Measurements from ENCODE around the gene PITRM1.
"Not testable (repeated sequence)": the region's sequence is repeated elsewhere in the genome, so short reads cannot be mapped to it uniquely, and the experiment has no call there.

PITRM1 gene

DNA sequence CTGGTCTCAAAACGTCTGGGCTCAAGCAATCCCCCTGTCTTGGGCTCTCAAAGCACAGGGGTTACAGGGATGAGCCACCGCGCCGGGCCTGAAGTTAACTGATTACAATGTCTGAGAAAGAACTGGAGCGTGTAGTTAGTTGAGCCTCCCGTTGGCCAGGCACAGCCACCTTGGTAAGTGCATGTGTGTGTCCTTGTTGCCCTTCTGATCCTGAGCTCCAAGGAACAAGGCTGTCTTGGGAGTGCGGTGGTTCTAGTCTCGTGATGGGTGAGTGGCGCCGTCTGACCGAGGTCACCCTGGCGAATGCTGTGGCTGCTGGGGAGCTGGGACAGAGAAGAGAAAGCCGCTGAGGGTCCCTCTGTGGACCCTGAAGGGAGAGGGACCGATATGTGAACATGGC, 50.5 kb downstream of the PITRM1 start:
- no peak for DNase-seq (ENCODE audit: low spot score)

DNA sequence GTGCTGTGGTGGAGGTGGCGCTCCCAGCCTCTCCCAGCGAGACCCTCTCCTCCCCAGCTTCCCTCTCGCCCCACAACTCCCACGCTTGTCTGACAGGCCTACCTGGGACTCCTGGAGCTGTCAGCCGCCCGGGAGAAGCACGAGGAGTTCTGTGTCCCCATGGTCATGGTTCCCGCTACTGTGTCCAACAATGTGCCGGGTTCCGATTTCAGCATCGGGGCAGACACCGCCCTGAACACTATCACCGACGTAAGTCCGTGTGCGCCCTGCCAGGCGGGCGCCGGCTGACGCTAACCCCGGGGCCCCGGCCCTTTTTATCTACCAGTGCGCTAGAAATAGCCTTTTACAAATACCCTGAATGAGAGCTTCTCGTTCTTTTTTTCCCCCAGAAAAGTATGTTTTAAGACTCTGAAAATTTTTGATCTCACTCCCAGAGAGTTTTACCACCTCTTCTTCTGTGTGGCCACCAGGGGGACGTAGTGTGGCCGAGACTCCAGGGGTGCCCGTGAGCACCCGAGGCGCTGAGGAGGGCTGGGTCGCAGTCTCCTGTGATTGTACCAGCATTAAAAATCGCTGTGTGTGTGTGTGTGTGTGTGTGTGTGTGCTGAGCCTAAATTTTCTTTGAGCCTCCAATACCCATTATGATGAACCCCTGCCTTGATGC, 52.7 kb downstream of the PITRM1 start:
- DNase-seq (ENCODE audit: low spot score), result no peak

DNA sequence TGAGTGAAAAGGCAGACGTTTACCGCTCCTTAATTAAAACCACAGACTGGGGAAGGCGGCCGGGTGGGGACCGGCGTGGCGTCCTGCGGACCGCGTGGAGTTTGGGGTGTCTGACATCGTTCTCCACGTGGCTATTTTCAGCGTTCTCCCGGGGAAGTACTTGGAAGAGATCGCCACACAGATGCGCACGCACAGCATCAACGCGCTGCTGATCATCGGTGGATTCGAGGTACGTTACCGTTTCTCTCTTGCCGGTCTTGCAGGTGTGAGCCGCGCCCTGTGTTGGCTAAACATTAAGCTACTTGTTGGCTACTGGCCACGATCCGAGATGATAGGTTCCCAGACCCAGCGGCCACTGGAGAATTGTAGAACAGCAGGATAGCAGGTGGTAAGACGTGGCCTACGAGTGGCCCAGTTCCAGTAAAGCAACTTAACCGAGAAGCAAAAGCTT, 53.9 kb downstream of the PITRM1 start:
- DNase-seq (ENCODE audit: low spot score), result no peak

DNA sequence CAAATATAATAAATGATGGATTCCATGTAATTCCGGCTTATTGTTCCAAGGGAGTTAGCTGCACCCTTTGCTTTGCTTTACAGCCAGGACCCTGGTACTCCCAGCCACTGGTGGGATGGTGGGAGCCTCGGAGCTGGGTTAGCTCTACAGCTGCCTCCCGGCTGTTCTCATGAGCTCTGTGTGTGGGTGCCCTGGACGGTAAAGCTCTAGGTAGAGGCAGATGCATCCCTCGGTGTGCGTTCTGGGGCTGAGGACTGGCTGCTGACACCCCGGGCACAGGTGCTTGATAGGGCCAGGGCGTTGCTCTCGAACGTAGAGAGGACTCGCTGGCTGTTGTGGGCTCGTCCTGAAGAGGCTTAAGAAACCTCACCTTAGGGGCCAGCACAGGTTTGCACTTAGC, 55.1 kb downstream of the PITRM1 start:
- no peak for DNase-seq (ENCODE audit: low spot score)

DNA sequence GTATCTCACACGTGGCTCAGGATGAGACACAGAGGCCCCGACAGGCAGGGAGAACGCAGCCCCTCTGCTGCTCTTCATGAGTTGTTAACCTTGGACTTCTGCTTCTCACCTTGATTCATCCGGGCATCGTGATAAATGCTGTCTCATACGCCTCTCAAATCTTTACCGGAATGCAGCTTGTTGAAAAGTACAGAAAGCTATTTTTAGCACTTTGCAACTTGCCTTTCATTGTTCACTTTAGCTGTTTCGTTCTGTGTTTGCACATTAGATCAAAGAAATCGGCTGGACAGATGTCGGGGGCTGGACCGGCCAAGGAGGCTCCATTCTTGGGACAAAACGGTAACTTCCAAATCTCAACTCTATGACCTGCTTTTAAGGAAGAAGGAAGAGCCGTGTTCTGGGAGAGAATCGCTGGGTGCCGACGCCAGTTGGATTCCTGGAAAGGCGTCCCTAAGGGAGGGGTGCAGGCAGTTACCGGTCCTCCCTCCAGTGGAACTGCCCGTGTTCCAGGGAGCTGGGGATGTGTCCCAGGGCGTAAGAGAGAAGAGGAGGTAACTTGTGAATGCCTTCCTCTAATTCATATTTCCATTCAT, 56.0 kb downstream of the PITRM1 start:
- DNase-seq (ENCODE audit: low spot score), result no peak

DNA sequence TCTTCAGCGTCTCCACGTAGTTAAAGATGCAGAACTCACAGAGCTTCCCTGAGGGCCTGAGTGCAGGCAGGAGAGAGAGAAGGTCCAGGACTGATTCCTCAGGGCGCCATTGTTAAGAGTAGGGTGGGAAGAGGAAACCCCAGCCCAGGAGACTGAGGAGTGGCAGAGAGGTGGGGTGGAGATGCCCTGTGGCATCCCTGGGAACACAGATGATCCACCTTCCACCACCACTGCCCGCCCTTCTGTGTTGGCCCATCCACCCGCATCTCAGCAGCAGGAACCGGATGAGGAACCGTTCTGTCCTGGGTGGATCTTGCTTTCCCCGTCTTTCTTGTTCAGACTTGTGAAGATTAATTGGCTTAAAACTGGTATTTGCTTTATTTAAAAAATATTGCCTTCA, 56.9 kb downstream of the PITRM1 start:
- DNase-seq (ENCODE audit: low spot score), result no peak

DNA sequence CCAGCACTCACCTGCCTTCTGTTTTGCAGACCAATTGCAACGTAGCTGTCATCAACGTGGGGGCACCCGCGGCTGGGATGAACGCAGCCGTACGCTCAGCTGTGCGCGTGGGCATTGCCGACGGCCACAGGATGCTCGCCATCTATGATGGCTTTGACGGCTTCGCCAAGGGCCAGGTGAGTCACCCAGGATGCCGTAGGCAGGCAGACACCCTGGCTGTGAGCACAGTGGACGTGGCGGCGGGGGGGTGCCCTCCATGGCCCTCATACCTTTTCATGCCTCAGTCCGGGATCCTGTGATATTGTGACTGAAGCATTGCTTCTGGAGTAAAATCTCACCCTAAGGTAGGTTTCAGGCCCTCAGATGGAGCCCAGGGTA, 59.2 kb downstream of the PITRM1 start:
- no peak for DNase-seq (ENCODE audit: low spot score)

DNA sequence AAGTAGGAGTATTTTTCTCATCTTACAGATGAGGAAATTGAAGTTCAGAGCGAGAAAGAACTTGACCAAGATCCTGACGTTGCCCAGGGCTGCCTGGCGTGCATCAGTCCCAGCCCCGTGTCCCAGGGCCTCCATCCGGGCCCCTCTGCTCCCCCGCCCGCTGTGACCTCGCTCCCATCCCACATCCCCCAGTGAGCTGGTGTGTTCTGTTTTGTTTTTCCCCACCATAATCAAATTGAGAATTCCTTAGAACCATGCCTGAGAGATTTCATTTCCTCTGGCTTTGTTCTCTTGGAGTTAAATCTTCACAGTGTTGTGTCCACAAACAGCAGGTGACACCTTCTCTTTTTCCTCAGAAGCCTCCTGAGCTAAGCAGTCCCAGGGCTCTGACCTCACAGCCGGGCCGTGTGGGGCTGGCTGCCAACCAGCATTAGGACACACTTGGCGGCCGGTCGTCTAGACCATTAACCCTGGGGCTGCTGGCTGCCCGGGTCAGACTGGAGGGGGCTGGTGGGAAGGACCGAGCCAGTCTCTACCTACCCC, 60.9 kb downstream of the PITRM1 start:
- DNase-seq (ENCODE audit: low spot score), result no peak

DNA sequence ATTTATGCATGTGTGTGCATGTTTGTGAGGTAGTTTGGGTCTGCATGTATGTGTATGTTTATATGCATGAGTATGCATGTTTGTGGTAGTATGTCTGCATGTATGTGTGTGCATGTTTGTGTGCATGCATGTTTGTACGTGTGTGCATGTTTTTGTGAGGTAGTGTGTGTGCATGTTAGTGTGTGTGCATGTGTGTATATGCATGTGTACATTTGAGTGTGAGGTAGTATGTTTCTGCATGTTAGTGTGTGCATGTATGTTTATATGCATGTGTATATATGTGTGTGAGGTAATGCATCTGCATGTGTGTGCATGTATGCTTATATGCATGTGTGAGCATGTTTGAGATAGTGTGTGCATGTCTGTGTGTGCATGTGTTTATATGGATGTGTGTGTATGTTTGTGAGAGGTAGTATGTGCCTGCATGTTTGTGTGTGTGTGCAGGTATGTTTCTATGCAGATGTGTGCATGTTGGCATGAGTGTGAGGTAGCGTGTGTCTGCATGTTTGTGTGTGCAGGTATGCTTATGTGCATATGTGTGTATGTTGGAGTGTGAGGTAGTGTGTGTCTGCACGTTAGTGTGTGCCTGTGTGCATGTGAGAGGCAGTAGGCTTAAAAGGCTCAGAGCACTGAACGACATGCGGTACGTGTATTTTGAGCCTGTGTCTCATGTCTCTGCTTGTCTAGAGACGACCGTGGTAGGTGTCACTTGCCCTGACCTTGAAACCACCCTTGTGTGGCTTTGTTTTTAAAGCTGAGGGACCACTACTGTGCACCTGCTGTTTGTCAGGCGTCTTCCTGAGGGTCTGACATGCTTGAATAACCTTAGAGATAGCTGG, 61.6 kb downstream of the PITRM1 start:
- no peak for DNase-seq (ENCODE audit: low spot score)

DNA sequence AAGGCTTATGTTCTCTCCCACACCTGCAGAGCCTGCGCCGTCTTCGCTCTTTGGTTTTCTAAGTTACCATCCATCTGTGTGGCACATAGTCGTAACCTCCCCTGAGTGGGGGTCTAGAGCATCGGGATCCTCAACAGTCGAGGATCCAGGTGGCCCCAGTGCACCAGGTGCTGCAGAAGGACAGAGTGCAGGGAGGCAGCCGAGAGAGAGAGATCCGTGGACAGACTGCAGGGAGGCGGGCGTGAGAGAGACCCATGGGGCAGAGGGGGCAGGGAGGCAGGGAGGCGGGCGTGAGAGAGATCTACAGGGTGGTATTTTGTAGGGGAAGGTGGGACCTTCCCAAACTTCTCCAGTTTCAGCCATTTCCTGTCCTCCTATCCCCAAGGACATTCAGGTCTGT, 62.9 kb downstream of the PITRM1 start:
- DNase-seq (ENCODE audit: low spot score), result no peak

DNA sequence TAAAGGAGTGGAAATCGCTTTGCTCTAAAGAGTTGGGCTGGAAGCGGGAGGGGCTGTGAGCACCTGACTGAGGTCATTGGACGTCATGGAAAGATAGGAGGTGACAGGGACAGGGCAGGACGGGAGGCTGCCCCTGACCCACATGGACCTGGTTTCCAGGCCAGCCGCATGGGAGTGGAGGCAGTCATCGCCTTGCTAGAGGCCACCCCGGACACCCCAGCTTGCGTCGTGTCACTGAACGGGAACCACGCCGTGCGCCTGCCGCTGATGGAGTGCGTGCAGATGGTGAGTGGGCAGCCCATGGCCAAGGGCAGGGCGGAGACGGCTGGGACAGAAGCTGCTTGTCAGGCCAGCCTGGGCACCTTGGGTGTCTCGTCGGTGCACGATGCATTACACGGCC, 63.4 kb downstream of the PITRM1 start:
- DNase-seq (ENCODE audit: low spot score), result no peak

DNA sequence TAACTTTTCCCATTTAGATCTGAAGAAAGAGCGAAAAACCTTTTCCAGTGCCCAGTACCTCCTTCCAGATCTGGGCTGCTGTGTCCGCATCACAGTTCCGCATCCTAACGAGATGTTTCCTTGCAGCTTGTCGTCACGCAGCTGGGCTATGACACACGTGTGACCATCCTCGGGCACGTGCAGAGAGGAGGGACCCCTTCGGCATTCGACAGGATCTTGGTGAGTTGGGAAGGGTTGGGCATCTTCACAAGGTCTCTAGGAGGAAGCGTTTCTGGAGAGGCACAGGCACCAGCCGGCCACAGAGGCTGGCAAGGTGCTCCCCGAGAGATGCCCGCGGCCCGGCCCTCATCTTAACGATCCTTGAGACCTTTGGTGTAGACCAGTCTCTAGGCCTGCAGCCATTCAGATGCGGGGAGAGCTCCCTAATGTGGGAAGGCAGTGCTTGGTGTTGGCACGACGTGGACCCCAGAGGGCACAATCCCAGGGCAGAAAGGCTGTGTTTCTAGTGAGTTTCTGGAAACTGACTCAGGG, 63.9 kb downstream of the PITRM1 start:
- DNase-seq (ENCODE audit: low spot score), result no peak

DNA sequence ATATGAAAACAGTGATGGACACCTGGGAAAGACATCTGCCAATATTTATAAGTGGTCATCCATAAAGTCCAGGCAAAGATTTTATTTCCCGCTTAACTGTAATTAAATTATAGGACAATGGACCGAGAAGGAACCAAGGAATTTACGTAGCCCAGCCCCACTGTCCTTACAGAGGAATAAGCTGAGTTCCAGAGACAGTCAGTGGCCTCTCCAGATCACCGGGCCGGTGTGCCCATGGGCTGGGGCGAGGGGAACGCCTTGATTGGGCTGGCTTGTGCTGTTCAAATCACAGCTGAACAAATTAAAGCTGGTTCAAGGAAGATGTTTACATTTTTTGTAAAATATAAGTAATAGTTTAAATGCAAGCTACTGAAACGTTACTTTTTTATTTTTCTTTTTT, 64.5 kb downstream of the PITRM1 start:
- DNase-seq (ENCODE audit: low spot score), result no peak

DNA sequence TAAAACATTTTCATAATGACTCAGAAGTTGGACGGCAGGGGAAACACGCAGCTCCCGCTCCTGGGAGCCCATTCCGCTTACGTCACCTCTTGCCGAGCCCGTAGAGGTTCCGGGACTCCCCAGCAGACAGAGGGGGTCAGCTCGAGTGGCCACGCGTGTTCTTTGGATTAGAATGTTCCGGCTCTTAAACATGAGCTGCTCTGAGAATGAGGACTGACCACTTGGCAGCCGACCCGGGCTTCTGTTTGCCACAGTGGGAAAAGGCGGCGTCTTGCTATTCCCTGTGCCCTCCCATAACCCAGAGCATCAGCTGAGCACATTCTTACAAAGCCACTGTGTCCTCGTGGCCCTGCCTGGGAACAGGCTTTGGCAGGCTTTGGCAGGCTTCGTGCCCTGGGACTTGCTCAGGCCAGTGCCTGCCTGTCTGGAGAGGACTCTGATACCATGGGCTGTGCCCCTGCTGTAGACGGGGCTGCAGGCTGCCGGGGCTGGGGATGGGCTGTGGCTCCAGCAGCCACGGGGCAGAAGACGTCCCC, 65.1 kb downstream of the PITRM1 start:
- no peak for DNase-seq (ENCODE audit: low spot score)

DNA sequence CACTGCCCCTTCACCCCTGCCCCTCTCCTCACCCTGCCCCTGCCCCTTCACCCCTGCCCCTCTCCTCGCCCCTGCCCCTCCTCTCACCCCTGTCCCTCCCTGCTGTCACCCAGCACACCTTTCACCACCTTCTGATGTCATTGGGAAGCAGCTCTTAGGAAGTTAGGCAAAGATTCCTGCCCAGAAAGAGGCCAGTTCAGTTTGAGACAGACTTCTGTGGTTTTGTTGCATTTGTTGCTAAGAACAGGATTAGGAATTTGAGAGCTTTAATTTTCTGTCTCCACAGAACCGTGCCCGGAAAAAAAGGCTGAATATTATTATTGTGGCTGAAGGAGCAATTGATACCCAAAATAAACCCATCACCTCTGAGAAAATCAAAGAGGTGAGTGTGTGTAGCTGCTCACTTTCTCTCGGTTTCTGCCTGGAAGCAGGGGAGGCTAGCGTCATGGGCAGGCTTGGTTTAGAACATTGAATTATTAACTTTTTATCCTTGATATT, 65.6 kb downstream of the PITRM1 start:
- DNase-seq (ENCODE audit: low spot score), result no peak

DNA sequence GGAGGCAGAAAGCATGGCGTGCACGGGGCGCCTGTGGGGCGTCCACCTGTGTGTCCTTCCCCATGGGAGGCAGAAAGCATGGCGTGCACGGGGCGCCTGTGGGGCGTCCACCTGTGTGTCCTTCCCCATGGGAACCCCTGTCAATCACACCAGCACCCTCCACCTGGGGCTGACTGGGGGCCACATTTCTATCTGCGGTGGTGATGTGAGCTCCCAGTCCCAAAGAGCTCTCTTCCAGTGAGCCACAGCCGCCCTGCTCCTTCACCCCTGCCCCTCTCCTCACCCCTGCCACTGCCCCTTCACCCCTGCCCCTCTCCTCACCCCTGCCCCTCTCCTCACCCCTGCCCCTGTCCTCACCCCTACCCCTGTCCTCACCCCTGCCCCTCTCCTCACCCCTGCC, 66.3 kb downstream of the PITRM1 start:
- not testable (repeated sequence) for DNase-seq (ENCODE audit: low spot score)

DNA sequence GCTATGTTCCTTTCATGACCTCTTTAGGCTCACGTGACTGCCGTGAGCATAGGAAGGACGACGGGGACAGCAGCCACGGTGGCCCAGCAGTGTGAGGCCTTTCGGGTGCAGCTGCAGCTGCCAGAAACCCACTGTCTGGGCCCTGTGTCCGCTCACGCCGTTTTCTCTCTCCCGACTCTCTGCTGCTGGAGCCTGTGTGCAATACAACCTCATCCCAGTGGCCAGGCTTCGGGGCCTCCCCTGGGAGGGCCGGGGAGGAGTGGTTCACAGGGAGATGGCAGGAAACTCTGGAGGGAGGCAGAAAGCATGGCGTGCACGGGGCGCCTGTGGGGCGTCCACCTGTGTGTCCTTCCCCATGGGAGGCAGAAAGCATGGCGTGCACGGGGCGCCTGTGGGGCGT, 66.7 kb downstream of the PITRM1 start:
- no peak for DNase-seq (ENCODE audit: low spot score)

DNA sequence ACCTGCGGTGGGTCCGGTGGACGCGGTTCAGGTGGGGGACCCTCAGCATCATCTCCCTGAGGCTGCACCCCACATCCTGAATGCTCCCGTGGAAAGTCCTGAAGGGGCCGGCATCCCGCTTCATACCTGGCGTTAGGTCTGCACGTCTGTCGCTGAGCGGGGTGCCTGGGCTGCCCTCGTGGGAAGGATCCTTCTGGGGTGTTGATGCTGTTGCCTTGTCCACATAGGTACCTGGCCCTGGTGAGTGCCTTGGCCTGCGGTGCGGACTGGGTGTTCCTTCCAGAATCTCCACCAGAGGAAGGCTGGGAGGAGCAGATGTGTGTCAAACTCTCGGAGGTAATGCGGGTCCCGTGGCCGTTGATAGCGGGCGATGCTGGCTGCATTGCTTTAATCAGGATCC, 67.4 kb downstream of the PITRM1 start:
- no peak for DNase-seq (ENCODE audit: low spot score)

DNA sequence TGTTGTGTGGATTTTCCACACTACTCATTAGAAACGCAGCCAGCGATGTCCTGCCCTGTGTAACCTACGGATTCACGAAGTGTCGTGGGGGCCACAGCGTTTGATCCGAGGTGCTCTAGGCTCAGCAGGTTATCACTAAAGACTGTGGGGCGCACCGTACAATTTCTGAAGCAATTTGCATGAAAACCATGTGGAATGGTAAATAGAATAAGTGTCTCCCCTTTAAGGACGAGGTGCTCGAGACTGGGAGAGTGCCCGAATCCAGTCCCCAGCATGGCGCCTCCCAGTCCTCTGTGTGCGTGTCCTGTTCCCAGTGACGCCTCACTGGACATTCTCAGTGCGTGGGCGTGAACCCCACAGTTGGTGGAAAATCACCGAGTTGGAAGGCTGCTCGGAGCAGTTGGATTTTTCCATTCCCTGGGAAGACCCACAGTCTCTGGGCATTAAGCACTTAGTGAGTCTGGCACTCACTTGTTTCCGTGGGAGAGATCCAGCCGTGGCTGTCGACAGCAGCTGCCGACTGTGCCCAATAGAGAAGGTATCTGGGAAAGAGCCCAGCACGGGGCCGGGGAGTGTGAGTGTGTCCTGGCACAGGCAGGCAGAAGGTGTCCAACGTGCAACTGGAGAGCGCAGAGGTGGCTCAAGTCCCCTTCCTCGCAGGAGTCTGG, 68.2 kb downstream of the PITRM1 start:
- DNase-seq (ENCODE audit: low spot score), result no peak

DNA sequence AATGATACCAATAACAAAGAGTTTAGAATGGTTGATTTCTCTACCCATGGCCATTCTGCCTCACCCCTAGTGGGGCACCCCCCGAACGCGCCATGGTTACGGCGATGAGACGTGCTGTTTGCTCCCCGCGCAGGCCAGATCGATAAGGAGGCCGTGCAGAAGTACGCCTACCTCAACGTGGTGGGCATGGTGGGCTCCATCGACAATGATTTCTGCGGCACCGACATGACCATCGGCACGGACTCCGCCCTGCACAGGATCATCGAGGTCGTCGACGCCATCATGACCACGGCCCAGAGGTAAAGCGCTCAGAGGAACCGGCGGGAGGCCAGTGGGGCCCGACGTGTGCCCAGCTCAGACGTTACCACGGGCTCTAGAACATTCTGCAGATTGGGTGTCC, 68.9 kb downstream of the PITRM1 start:
- DNase-seq (ENCODE audit: low spot score), result no peak

DNA sequence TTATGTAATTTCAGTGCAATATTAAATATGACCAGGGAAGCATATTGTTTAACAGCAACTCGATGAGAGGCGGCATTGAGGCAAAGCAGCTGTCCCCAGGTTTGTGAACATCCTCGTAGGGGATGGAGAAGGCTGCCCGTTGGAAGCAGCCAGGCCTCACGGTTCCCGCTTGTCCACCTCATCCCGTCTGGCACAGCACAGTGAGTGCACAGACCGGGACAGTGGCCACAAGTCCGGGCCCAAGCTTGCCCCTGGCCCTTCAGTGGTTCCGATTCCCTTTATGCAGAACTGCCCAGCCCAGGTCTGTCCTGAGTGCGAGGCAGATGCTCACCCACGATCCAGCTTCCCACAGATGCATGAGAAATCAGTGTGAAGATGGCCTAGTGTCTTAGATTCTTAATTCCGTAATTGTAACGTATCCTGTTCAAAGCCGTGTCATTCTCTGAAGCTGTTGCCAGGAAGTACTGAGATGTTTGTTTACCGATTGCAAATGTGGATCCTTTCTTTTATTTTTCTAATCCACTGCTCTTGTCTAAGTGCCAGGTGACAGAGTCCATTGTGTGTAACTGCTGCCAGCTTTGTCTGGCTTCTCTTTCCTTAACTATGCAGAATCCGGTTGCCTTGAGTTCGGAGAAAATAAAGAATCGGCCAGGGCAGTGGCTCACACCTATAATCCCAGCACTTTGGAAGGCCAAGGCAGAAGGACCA, 69.7 kb downstream of the PITRM1 start:
- no peak for DNase-seq (ENCODE audit: low spot score)
